Muscle layer of duodenum (tissue), 2 donors: ENCODE data around the gene SARM1.

Experiments used
- H3K27ac ChIP-seq: one replicate; pipeline ENCODE4 v1.7.0; 2013; ENCODE audit warnings: mild to moderate bottlenecking, low read length
- H3K27me3 ChIP-seq: one replicate; pipeline ENCODE4 v1.7.0; 2013; ENCODE audit warnings: low read depth, mild to moderate bottlenecking, control low read depth, low read length
- H3K36me3 ChIP-seq, 2 donors: one replicate each; pipeline ENCODE4 v1.7.0; 2013; ENCODE audit warnings: low read length in 2 of 2, control low read depth in 1 of 2, mild to moderate bottlenecking in 1 of 2; ENCODE audit not compliant: insufficient read depth in 2 of 2, control insufficient read depth in 1 of 2
- H3K4me1 ChIP-seq, 2 donors: one replicate each; pipeline ENCODE4 v1.7.0; 2013; ENCODE audit warnings: low read length in 2 of 2, mild to moderate bottlenecking in 2 of 2, control low read depth in 1 of 2, moderate library complexity in 1 of 2; ENCODE audit not compliant: insufficient read depth in 2 of 2, control insufficient read depth in 1 of 2
- H3K4me3 ChIP-seq, 2 donors: one replicate each; pipeline ENCODE4 v1.7.0; 2013; ENCODE audit warnings: low read length in 2 of 2, low read depth in 1 of 2, mild to moderate bottlenecking in 1 of 2
- H3K9me3 ChIP-seq, 2 donors: one replicate each; pipeline ENCODE4 v1.7.0; 2013; ENCODE audit warnings: low read length in 2 of 2, control low read depth in 1 of 2, mild to moderate bottlenecking in 1 of 2; ENCODE audit not compliant: control insufficient read depth in 1 of 2
- donor health status: healthy.

Gene SARM1

GRCh38 chr17:28443901-28444638 lies 72.6 kb downstream of the SARM1 start:
- Histone ChIP-seq H3K4me3 (no peak overlapping the region), H3K9me3 (no peaks in the 10 kb centered on the region), H3K27me3 (no peaks in the 10 kb centered on the region), H3K4me1 (no peaks in the 10 kb centered on the region), H3K27ac (no peak overlapping the region), H3K36me3 (no peaks in the 10 kb centered on the region)

GRCh38 chr17:28446716-28447395 lies 75.4 kb downstream of the SARM1 start:
- Histone ChIP-seq H3K27ac (no peak overlapping the region), H3K9me3 (peaks cover 0 to 3% of the 10 kb centered on the region in 2 donors), H3K27me3 (no peaks in the 10 kb centered on the region), H3K4me3 (no peak overlapping the region), H3K4me1 (no peaks in the 10 kb centered on the region), H3K36me3 (no peaks in the 10 kb centered on the region)

DNA sequence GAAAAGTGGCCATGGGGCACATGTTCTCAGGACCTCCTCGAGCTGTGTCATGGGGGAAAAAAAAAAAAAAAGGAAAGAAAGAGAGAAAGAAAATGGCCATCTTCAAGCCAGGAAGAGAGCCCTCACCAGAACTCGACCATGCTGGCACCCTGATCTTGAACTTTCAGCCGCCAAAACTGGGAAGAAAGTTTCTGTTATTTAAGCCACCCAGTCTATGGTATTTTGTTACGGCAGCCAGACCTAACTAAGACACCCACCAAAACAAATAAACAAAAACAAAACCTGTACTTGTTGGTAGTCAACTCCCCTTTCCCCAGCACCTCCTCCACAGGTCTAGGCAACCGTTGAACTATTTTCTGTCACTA lies 75.9 kb downstream of the SARM1 start:
- Histone ChIP-seq H3K27me3 (no peaks in the 10 kb centered on the region), H3K27ac (no peak overlapping the region), H3K4me1 (no peaks in the 10 kb centered on the region), H3K36me3 (no peaks in the 10 kb centered on the region), H3K9me3 (peaks cover 0 to 3% of the 10 kb centered on the region in 2 donors), H3K4me3 (no peak overlapping the region)

- Histone ChIP-seq H3K4me3 (no peak overlapping the region), H3K36me3 (no peaks in the 10 kb centered on the region), H3K9me3 (peaks cover 0 to 3% of the 10 kb centered on the region in 2 donors), H3K27ac (no peak overlapping the region), H3K4me1 (no peaks in the 10 kb centered on the region), H3K27me3 (no peaks in the 10 kb centered on the region)
Measured at GRCh38 chr17:28449859-28450258, 78.4 kb downstream of the SARM1 start.
